A549 (cell line): ENCODE data around the gene FNDC1. TPM values are rescaled to one million over a fixed set of nuclear protein-coding genes. Genes with fewer than 3 reads are reported as not detected.

Experiments
- ATAC-seq, 2 experiments: fragments of 200-7000 bp in 1 of 2; fragments of >200 bp in 1 of 2; cut with Nextera tagmentation in 1 of 2; cut with Tn5 transposase in 1 of 2; 3 replicates each; pipeline versions ENCODE4 v1.8.0 to v1.9.1; 2018 to 2020; ENCODE audit warnings: mild to moderate bottlenecking in 1 of 2, moderate library complexity in 1 of 2
- CTCF ChIA-PET: fragments of 300-600 bp; sonication (Branson Sonifier 250); formaldehyde crosslinking; extraction: SDS; loops from one replicate; lab custom pipeline; 2021; ENCODE audit warnings: antibody characterized with exemption, inconsistent platforms; lab: Yijun Ruan, JAX
- POLR2A ChIA-PET: fragments of 350-600 bp; formaldehyde crosslinking; extraction: SDS; loops from one replicate; lab custom pipeline; 2021; ENCODE audit warnings: antibody characterized with exemption, inconsistent platforms; lab: Yijun Ruan, JAX
- DNase-seq, 2 experiments: peaks; one replicate each; pipeline versions ENCODE4 v3.0.0 to v3.0.0-alpha.2; 2011 to 2016; ENCODE audit warnings: low read depth in 1 of 2, low spot score in 1 of 2
- FAIRE-seq: peaks from 2 replicates; lab custom pipeline; 2011; peaks lifted over from hg19 to GRCh38; lab: Jason Lieb, UNC
- H3K27ac ChIP-seq, 2 experiments: fragments of >200 bp; sonication (Bioruptor Twin); formaldehyde crosslinking; 3 replicates each; pipeline ENCODE4 v1.5.1; 2016 to 2017
- H3K4me1 ChIP-seq: fragments of >200 bp; sonication (Bioruptor Twin); formaldehyde crosslinking; 3 replicates; pipeline ENCODE4 v1.6.1; 2016
- H3K4me2 ChIP-seq: fragments of >200 bp; sonication (Bioruptor Twin); formaldehyde crosslinking; 3 replicates; pipeline ENCODE4 v1.6.1; 2016
- H3K4me3 ChIP-seq: fragments of >200 bp; sonication (Bioruptor Twin); formaldehyde crosslinking; 3 replicates; pipeline ENCODE4 v1.5.1; 2016
- H3K9me3 ChIP-seq: fragments of >200 bp; sonication (Bioruptor Twin); formaldehyde crosslinking; 3 replicates; pipeline ENCODE4 v1.6.1; 2016
- CEBPB ChIP-seq, 2 experiments: fragments of >200 bp in 1 of 2; sonication (Bioruptor Twin) in 1 of 2; formaldehyde crosslinking in 1 of 2; IDR thresholded peaks; 2 replicates each; pipeline ENCODE4 v1.6.1; 2012 to 2016
- CHD2 ChIP-seq: fragments of 150-350 bp; IDR thresholded peaks from 2 replicates; pipeline ENCODE4 v1.6.1; 2014; ENCODE audit warnings: low read length; ENCODE audit not compliant: partially characterized antibody
- EHMT2 ChIP-seq: fragments of 200-600 bp; sonication (generic); IDR thresholded peaks from 2 replicates; pipeline ENCODE4 v1.6.1; 2016; ENCODE audit warnings: antibody characterized with exemption, low read depth, mild to moderate bottlenecking, moderate library complexity
- ESRRA ChIP-seq: fragments of 150-350 bp; IDR thresholded peaks from 2 replicates; pipeline ENCODE4 v1.6.1; 2014; ENCODE audit warnings: mild to moderate bottlenecking, low read length, borderline replicate concordance
- FOSB ChIP-seq: fragments of 250-450 bp; sonication (Bioruptor Pico); IDR thresholded peaks from 2 replicates; pipeline ENCODE4 v1.5.0; 2020; ENCODE audit warnings: mild to moderate bottlenecking, moderate library complexity
- FOSL2 ChIP-seq, 2 experiments: fragments of 450-650 bp in 1 of 2; fragments of >200 bp in 1 of 2; sonication (Bioruptor Twin) in 1 of 2; formaldehyde crosslinking; IDR thresholded peaks; 2 replicates each; pipeline versions ENCODE4 v1.5.0 to v1.6.1; 2016 to 2020; ENCODE audit warnings: mild to moderate bottlenecking in 1 of 2, moderate library complexity in 1 of 2
- MAFK ChIP-seq: fragments of 450-650 bp; IDR thresholded peaks from 2 replicates; pipeline ENCODE4 v1.6.1; 2014; ENCODE audit not compliant: partially characterized antibody
- NFE2L2 ChIP-seq: fragments of 150-350 bp; conservative IDR thresholded peaks from 2 replicates; pipeline ENCODE4 v1.6.1; 2014; ENCODE audit warnings: low read length
- POLR2A ChIP-seq: IDR thresholded peaks from 2 replicates; pipeline ENCODE4 v1.6.1; 2012; ENCODE audit warnings: mild to moderate bottlenecking, low read length
- SMC3 ChIP-seq: fragments of >200 bp; sonication (Bioruptor Twin); formaldehyde crosslinking; IDR thresholded peaks from 3 replicates; pipeline ENCODE4 v1.6.1; 2018; ENCODE audit warnings: inconsistent platforms
- TP53 ChIP-seq: fragments of 250-450 bp; sonication (Bioruptor Pico); IDR thresholded peaks from 2 replicates; pipeline ENCODE4 v1.5.0; 2021; ENCODE audit warnings: mild to moderate bottlenecking, moderate library complexity
- ZSCAN20 ChIP-seq: fragments of 250-450 bp; sonication (Bioruptor Pico); IDR thresholded peaks from 2 replicates; pipeline ENCODE4 v1.8.0; 2022; ENCODE audit warnings: mild to moderate bottlenecking, moderate library complexity
- WGBS: methylation state at CpG from one replicate; pipeline ENCODE4 v1.1.6; 2017; ENCODE audit errors: missing lambda C conversion rate; 5-methylcytosine and 5-hydroxymethylcytosine counted together
- polyA plus RNA-seq, 4 experiments: library from polyadenylated mRNA; depleted of rRNA in 3 of 4; stranded (reverse); fragments of >200 nt; fragmentation: RNase III in 1 of 4; extraction: RNeasy Plus Mini Kit Qiagen cat#74134 plus additional on column Dnase treatment in 1 of 4; gene quantifications; 2 replicates in 3 of 4; 3 replicates in 1 of 4; pipeline ENCODE4 v1.2.3, GENCODE V29; 2011 to 2017
- TF ChIP-seq, protein P1 (sequence below): fragments of 200-600 bp; sonication (generic); IDR thresholded peaks from 2 replicates; pipeline ENCODE4 v1.6.1; 2016; ENCODE audit warnings: antibody characterized with exemption, mild to moderate bottlenecking, moderate library complexity
- TF ChIP-seq, protein P2 (sequence below): IDR thresholded peaks from 2 replicates; pipeline ENCODE4 v1.6.1; 2012
- TF ChIP-seq, protein P3 (sequence below): fragments of >200 bp; sonication (Bioruptor Twin); formaldehyde crosslinking; IDR thresholded peaks from 2 replicates; pipeline ENCODE4 v1.6.1; 2016
- TF ChIP-seq, protein P4 (sequence below): fragments of 450-650 bp; IDR thresholded peaks from 2 replicates; pipeline ENCODE4 v1.6.1; 2014; ENCODE audit warnings: antibody characterized with exemption
- TF ChIP-seq, protein P5 (sequence below): fragments of >200 bp; sonication (Bioruptor Twin); formaldehyde crosslinking; IDR thresholded peaks from 3 replicates; pipeline ENCODE4 v1.6.1; 2016

FNDC1 gene
- polyA plus RNA-seq, 2 of the 4 experiments (the other 2 are of a cell fraction): 0.01 TPM; not detected in 1

DNA sequence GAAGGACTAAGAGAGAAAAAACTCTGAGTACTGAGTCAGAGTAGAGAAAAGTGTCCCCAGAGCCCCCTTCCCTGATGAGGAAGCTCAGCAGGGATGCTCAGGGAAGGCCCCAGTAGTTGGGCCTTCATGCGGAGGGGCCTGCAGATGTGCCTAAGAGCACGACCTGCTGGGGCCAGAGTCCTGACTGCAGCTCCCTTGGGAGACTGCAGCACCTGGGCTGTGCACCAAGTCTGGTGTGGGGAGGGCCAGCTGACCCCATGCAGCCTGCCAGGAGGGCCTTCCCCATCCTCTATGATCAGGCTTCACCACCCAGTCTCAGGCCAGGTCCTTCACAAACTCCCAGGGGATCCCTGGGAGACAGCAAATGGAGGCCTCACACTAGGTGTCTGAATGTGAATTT lies 130.4 kb downstream of the FNDC1 start:
- H3K4me2 ChIP-seq: no peak overlapping the region
- TF ChIP-seq SMC3: no peak
- TF ChIP-seq TP53: no peak
- TF ChIP-seq EHMT2: no peak
- TF ChIP-seq, protein P1, sequence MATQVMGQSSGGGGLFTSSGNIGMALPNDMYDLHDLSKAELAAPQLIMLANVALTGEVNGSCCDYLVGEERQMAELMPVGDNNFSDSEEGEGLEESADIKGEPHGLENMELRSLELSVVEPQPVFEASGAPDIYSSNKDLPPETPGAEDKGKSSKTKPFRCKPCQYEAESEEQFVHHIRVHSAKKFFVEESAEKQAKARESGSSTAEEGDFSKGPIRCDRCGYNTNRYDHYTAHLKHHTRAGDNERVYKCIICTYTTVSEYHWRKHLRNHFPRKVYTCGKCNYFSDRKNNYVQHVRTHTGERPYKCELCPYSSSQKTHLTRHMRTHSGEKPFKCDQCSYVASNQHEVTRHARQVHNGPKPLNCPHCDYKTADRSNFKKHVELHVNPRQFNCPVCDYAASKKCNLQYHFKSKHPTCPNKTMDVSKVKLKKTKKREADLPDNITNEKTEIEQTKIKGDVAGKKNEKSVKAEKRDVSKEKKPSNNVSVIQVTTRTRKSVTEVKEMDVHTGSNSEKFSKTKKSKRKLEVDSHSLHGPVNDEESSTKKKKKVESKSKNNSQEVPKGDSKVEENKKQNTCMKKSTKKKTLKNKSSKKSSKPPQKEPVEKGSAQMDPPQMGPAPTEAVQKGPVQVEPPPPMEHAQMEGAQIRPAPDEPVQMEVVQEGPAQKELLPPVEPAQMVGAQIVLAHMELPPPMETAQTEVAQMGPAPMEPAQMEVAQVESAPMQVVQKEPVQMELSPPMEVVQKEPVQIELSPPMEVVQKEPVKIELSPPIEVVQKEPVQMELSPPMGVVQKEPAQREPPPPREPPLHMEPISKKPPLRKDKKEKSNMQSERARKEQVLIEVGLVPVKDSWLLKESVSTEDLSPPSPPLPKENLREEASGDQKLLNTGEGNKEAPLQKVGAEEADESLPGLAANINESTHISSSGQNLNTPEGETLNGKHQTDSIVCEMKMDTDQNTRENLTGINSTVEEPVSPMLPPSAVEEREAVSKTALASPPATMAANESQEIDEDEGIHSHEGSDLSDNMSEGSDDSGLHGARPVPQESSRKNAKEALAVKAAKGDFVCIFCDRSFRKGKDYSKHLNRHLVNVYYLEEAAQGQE: no peak
- TF ChIP-seq NFE2L2: no peak
- TF ChIP-seq MAFK: no peak
- TF ChIP-seq ZSCAN20 (CRISPR knock-in tag): no peak
- TF ChIP-seq, protein P2, sequence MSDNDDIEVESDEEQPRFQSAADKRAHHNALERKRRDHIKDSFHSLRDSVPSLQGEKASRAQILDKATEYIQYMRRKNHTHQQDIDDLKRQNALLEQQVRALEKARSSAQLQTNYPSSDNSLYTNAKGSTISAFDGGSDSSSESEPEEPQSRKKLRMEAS: no peak
- TF ChIP-seq FOSL2 (IDR thresholded peaks at IDR 0.05): no peak
- TF ChIP-seq FOSL2 (CRISPR knock-in tag; IDR thresholded peaks at IDR 0.05): no peak
- TF ChIP-seq, all 56 proteins: peak for 0
- H3K9me3 ChIP-seq: no peaks in the 10 kb centered on the region
- ATAC-seq (no peak), DNase-seq (no peak), FAIRE-seq (no peak)
- ChIA-PET CTCF (no interaction called here), POLR2A (no interaction called here)
- H3K4me3 ChIP-seq: no peak overlapping the region
- whole genome bisulfite sequencing: 39% methylated on average over 2 of the region's 2 CpGs
- H3K4me1 ChIP-seq: no peaks in the 10 kb centered on the region
- no peak overlapping the region for H3K27ac ChIP-seq

DNA sequence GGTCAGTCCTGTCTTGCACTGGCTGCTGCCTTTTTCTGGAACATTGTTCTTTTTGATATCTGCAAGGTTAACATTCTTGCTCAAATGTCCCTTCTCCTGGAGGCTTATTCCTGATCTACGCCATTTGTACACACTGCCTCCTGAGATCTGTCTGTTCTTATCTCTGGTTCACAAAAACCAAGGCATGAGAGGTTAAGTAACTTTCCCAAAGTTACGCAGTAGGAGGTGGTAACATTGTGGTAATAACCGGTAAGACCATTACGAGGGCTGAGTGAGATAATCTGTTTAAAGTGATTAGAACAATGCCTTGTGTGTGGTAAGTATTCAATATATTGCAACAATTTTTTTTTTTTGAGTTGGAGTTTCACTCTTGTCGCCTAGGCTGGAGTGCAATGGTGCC lies 132.1 kb downstream of the FNDC1 start:
- POLR2A ChIA-PET: no interaction called here
- Histone ChIP-seq H3K9me3 (no peaks in the 10 kb centered on the region), H3K27ac (no peak overlapping the region), H3K4me1 (no peaks in the 10 kb centered on the region), H3K4me2 (no peak overlapping the region), H3K4me3 (no peak overlapping the region)
- TF ChIP-seq CHD2: no peak
- no peak for TF ChIP-seq TP53
- no peak for TF ChIP-seq ZSCAN20 (CRISPR knock-in tag)
- TF ChIP-seq, protein P3, sequence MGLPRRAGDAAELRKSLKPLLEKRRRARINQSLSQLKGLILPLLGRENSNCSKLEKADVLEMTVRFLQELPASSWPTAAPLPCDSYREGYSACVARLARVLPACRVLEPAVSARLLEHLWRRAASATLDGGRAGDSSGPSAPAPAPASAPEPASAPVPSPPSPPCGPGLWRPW: no peak
- no peak for TF ChIP-seq ESRRA
- TF ChIP-seq FOSB: no peak
- TF ChIP-seq POLR2A: no peak
- TF ChIP-seq NFE2L2: no peak
- CTCF ChIA-PET: no interaction called here
- DNase-seq (no peak), ATAC-seq (no peak), FAIRE-seq (no peak)
- WGBS: 43% methylated on average over 5 of the region's 5 CpGs

DNA sequence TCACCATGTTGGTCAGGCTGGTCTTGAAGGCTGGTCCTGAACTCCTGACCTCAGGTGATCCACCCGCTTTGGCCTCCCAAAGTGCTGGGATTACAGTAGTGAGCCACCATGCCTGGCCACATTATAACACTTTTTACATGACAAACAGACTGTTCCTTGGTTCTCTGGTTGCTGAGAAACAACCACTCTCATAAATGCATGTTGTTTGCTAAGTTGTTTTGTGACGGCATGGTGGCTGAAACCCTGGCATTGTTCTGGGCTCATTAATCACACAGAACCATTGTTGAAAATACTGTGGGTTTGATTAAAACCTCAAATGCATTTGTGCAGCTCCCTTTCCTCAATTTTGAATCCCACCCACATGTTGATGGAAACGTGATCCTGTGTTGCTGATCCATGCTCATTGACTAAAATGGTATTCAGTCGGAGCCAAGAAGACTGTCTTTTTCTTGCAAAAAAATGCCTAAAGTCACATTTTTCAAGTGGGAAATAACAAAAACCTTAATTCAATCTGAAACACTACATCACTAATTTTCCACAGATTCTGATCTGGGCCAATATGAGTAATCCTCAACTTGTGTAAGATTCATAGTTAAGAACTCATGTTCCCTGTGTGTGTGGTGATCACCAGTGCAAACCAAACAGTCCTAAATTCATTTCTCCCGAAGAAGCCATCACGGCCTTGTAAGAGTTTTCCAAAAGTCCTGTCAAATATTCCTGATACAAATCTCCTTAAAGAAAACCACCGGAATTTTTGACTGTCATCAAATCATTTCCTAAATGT lies 132.8 kb downstream of the FNDC1 start:
- no peaks in the 10 kb centered on the region for H3K4me1 ChIP-seq
- 36% methylated on average over 6 of the region's 7 CpGs for WGBS
- FAIRE-seq (no peak), DNase-seq (no peak), ATAC-seq (no peak)
- H3K4me2 ChIP-seq: no peak overlapping the region
- POLR2A ChIA-PET: no interaction called here
- H3K27ac ChIP-seq: no peak overlapping the region
- no peak overlapping the region for H3K4me3 ChIP-seq
- TF ChIP-seq, protein P3: no peak
- TF ChIP-seq, protein P4, sequence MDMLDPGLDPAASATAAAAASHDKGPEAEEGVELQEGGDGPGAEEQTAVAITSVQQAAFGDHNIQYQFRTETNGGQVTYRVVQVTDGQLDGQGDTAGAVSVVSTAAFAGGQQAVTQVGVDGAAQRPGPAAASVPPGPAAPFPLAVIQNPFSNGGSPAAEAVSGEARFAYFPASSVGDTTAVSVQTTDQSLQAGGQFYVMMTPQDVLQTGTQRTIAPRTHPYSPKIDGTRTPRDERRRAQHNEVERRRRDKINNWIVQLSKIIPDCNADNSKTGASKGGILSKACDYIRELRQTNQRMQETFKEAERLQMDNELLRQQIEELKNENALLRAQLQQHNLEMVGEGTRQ: no peak
- TF ChIP-seq SMC3 (no peak), CEBPB (IDR thresholded peaks at IDR 0.05) (no peak), FOSL2 (IDR thresholded peaks at IDR 0.05) (no peak), FOSL2 (CRISPR knock-in tag; IDR thresholded peaks at IDR 0.05) (no peak)
- TF ChIP-seq, protein P5, sequence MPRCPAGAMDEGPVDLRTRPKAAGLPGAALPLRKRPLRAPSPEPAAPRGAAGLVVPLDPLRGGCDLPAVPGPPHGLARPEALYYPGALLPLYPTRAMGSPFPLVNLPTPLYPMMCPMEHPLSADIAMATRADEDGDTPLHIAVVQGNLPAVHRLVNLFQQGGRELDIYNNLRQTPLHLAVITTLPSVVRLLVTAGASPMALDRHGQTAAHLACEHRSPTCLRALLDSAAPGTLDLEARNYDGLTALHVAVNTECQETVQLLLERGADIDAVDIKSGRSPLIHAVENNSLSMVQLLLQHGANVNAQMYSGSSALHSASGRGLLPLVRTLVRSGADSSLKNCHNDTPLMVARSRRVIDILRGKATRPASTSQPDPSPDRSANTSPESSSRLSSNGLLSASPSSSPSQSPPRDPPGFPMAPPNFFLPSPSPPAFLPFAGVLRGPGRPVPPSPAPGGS: no peak
- CTCF ChIA-PET: no interaction called here
- H3K9me3 ChIP-seq: no peaks in the 10 kb centered on the region
